Stimulated activated CD4-positive, alpha-beta T cell treated with anti-CD3 and anti-CD28 coated beads, Interleukin-2, amount 100 ng/mL, for 48 hours (primary cell): Measurements from ENCODE around the gene FIBIN.
"Not testable (repeated sequence)": the region's sequence is repeated elsewhere in the genome, so short reads cannot be mapped to it uniquely, and the experiment has no call there.

Experiments
- DNase-seq, 2 donors: peaks; one replicate each; pipeline ENCODE4 v3.0.0-alpha.2; 2020

Gene FIBIN

GRCh38 chr11:26993965-26994457 is at the start of gene FIBIN:
FIBIN (plus strand) TSS chr11:26994112; CDS start chr11:26994527, 415 bp downstream.
- DNase-seq, result no peak

DNA sequence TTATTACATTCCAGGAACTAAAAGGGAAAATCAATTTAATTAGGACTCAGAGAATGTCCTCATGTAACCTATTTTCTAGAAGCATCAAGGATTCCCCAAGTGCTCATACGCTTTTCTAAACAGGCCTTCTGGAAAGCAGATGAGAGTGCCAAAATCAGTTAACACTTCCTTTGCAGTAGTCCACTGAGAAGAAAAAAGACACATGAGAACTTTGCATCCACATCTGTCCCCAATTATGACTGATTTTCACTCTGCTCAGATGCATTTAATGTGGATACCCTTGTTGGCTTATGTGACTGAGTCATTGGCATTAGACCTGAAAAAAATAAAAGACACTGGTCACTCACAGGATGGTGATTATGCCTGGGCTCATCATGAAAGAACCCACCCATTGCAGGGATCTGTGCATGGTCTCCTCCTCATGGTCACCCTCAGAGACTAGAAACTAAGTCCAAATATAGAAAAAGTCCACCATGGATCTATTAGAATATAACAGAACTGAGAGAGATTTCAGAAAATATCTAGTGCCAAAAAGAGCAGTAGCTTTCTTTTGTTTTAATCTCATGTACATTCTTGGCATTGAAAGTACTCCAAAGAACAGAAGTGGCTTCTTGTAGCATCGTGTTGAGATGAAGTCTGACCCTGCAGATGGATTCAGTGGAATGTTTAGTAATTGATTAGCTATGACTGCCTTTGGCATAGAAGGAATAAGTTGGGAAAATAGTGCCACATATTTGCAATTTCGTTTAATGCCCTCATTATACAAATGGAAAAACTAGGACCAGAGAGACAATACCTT is 48.8 kb upstream of the FIBIN start:
- DNase-seq, result no peak

DNA sequence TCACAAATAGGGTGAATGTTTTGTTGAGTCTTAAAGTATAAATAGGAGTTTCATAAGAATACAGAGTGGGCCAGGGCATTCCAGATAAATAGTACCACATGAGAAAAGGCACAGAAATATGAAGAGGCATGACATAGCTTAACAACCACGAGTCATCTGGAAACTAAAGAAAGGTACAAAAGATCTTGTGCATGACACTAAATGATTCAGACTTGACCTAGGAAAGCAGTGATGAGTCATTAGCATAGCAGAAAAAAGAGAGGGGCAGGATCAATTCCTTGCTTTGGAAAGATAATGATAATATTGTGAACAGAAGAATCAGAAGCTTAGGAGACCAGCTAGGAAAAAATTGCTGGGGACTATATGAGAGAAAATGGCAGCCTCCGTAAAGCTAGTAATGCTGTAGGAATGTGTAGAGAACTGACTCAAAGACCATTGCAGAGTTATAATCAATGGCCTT is 47.6 kb upstream of the FIBIN start:
- DNase-seq, result no peak

GRCh38 chr11:26947379-26947844 is 46.5 kb upstream of the FIBIN start:
- no peak for DNase-seq

DNA sequence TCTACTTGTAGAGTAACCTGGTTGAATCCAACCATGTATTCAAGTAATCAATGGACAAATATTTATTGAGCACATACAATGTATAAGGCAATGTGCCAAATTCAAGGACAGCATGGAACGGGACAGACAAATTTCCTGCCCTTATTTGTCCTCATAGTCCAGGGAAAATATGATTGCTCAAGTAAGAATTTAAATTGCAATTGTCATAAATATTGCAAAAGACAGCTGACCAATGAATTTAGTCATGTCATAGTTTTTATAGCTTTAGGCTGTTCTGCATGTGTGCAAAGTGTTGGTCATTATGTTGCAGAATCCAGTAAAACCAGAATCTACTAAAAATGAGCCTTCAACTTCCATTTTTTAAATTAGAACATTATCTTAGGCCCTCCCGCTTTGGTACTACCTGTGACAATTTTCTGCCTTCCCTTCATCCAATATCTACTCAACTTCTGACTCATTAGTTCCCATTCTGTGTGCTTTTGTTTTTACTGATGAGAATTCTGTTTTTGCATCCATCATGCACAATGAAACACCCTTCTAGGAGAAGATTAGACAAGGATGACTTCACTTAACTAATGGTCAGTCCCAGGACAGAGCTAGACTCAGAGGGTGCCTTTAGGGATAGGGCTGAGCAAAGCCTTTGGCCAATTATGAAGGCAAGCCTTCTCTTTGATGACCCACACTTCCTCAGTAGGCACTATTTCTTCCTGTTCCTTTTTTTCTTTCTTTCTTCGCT is 45.8 kb upstream of the FIBIN start:
- no peak for DNase-seq

- no peak for DNase-seq
These were observed 45.0 kb upstream of the FIBIN start for GRCh38 chr11:26948881-26949280.

DNA sequence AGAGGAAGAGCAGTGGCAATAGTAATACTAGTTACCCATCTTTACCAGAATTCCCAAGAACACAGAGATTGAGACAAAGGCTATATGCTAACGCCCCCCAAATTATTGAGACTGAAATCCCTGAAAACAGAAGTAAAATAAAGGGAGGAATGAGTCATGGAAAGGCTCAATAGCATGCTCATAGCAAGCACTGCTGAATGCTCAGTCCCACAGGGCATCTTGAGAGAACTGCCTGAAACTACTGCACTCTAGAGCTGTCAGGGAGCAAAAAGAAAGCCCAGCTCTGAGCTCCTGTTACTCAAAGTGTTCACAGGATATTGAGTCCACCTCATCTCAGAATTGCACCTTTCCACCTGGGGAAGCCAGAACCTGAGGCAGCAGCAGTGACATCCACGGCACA is 44.1 kb upstream of the FIBIN start:
- DNase-seq, result no peak

GRCh38 chr11:26950260-26950719 is 43.6 kb upstream of the FIBIN start:
- no peak for DNase-seq

GRCh38 chr11:26951809-26952515 is 42.0 kb upstream of the FIBIN start:
- no peak for DNase-seq

DNA sequence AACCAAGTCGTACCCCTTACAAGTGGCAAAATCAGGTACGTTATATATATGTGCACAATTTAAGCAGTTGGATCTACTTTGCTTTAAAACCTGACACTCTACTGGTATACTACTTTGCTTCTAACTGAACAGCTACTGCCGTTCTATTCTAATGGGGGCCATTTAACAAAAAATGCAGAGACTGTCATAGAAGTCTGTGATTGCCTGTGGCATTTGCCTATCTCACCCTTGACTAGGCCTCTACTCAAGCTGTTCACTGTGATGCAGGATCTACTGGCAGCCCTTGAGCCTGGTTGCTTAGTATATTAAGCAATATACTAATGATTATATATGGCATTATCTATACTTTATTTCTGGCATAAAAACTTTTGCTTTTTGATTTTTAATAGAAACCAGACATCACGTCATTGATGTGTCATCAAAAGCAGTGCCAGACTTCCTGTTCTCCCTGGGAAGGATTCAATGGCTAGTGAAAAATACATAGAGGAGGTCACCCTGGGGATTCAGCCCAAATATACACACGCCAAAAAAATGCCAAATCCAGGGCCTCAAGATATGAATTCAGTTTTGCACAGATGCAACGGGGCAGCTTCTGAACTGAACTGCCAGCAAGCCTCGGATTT is 40.0 kb upstream of the FIBIN start:
- DNase-seq, result no peak

- no peak for DNase-seq
These were observed 35.8 kb upstream of the FIBIN start for GRCh38 chr11:26958005-26958701.

GRCh38 chr11:26958702-26959049 is 35.2 kb upstream of the FIBIN start:
- no peak for DNase-seq

DNA sequence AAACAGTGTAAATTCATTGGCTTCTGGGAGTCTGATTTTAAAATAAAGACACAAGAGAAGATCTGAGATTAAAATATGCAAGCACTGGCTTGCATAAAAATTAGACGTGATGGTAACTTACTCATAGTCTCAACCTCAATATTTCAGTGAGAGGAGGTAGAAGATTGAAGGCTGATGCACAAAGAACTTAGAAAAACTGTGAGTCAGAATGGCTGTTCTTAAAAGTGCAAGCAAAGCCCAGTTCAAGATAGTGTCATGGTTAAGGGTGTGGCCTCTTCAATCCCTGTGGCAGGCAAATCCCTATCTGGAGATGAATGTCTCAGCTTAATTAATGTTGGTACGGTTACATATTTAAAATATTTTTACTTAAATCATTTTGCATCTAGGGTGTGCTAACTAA is 33.6 kb upstream of the FIBIN start:
- no peak for DNase-seq

- DNase-seq, result no peak
These were observed 30.1 kb upstream of the FIBIN start for GRCh38 chr11:26963764-26964163.

DNA sequence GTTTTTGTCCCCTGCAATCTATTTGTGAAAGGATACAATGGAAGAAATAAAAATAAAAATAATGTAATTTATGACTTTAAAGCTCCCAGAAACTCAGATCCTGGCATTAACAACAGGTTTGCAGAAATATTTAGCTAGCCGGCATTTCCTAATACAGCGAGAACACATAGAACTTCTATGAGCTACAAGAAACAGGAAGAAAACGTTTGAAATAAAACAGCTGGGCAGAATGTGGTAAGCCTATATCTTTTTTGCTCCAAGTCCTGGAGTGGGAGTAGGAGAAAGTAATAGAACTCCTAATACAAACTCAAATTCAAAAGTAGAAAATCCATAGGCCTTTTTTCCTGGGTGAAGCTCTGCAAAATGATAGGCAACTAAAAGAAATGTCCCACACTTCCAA is 29.6 kb upstream of the FIBIN start:
- no peak for DNase-seq

DNA sequence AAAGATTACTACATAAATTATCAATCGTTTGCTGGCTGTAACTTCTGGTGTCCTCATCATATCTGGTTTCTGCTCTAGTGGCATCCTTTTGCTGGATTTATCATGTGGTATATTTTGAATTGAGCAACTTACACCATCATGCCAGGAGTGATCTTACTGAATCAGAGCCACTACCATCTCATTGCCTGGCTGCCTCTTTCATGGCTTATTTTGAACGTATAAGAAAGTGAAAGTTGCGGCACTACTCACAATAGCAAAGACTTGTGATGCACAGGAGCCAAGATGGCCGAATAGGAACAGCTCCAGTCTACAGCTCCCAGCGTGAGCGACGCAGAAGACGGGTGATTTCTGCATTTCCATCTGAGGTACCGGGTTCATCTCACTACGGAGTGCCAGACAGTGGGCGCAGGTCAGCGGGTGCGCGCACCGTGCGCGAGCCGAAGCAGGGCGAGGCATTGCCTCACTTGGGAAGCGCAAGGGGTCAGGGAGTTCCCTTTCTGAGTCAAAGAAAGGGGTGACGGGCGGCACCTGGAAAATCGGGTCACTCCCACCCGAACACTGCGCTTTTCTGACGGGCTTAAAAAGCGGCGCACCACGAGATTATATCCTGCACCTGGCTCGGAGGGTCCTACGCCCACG is 28.9 kb upstream of the FIBIN start:
- DNase-seq, result not testable (repeated sequence)

GRCh38 chr11:26971961-26972360 is 22.0 kb upstream of the FIBIN start:
- no peak for DNase-seq

DNA sequence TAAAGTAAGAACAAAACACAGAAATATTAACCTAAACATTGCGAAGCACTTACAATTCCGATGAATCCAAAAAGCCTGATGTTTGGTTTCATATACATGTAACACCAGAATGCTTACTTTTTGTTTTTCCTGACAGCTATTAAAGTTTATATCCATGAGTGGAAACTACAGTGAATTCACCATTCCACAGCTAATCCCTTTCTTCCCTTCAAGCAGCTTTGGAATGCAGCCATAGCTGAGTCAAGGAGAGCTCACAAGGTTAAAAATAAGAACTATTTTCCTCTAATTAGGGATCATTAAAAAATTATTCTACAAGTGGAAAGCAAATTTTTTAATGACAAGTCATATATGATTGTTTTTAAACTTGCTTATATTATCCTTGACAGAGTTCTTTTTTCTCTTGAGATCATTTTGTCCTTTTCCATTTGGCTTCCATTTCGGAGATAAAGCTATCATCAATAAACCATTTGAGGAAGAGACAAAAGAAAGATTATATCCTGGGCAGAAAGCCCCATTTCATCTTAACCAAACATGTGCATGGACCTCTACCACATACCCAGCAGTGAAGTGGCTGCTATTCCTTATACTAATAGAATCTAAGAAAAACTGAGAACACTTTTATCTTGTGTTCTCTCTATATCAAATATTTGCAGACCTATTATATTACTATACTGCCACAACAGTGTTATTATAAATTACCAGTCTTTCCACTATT is 19.7 kb upstream of the FIBIN start:
- no peak for DNase-seq

DNA sequence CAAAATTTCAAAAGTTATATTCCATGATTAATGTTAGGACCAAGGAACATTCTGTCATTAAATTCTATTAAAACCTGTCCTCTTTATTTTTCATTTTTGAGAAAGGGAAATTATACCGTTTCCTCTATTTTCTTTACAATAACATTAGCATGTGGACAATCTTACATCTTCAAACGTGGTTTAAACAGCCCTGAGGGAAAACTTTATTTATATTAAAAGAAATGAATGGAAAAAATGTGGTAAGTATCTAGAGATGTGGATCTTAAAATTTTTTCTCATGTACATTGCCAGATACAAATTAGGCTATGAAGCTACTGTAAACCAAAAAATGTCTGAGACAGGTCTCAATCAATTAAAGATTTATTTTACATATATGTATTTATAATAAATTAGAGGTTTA is 18.9 kb upstream of the FIBIN start:
- no peak for DNase-seq

- DNase-seq, result no peak
These were observed 17.5 kb upstream of the FIBIN start for GRCh38 chr11:26976389-26976788.

GRCh38 chr11:26977209-26977608 is 16.7 kb upstream of the FIBIN start:
- not testable (repeated sequence) for DNase-seq
